ENCODE results near the gene CYYR1.

CYYR1 gene

GRCh38 chr21:26441149-26441548 is 131.9 kb downstream of the CYYR1 start:
- no peak for TF ChIP-seq JUND (IDR thresholded peaks at IDR 0.05; ENCODE audit: low read depth)
- in situ Hi-C loops (cut with HindIII; ENCODE audit: low pct_unique_long_range_greater_than_20kb, low sequenced_read_pairs): no loop called here
- DNase-seq (ENCODE audit: low read depth in 1 of 2, low spot score in 1 of 2): no peak

GRCh38 chr21:26438976-26439375 is 134.1 kb downstream of the CYYR1 start:
- no peak for DNase-seq (ENCODE audit: low read depth in 1 of 2, low spot score in 1 of 2)
- TF ChIP-seq JUND (IDR thresholded peaks at IDR 0.05; ENCODE audit: low read depth): no peak
- in situ Hi-C loops (cut with HindIII; ENCODE audit: low pct_unique_long_range_greater_than_20kb, low sequenced_read_pairs): no loop called here

GRCh38 chr21:26437326-26438009 is 135.6 kb downstream of the CYYR1 start:
- DNase-seq (ENCODE audit: low read depth in 1 of 2, low spot score in 1 of 2): no peak
- in situ Hi-C loops (cut with HindIII; ENCODE audit: low pct_unique_long_range_greater_than_20kb, low sequenced_read_pairs): no loop called here

GRCh38 chr21:26433386-26433785 is 139.7 kb downstream of the CYYR1 start:
- TF ChIP-seq JUND (IDR thresholded peaks at IDR 0.05; ENCODE audit: low read depth): no peak
- in situ Hi-C loops (cut with HindIII; ENCODE audit: low pct_unique_long_range_greater_than_20kb, low sequenced_read_pairs): no loop called here
- DNase-seq (ENCODE audit: low read depth in 1 of 2, low spot score in 1 of 2): no peak

More at GRCh38 chr21:26437326-26438009, 135.6 kb downstream of the CYYR1 start:
- TF ChIP-seq JUND (IDR thresholded peaks at IDR 0.05; ENCODE audit: low read depth): no peak

GRCh38 chr21:26432410-26432809 is 140.7 kb downstream of the CYYR1 start:
- no peak for DNase-seq (ENCODE audit: low read depth in 1 of 2, low spot score in 1 of 2)
- in situ Hi-C loops (cut with HindIII; ENCODE audit: low pct_unique_long_range_greater_than_20kb, low sequenced_read_pairs): no loop called here
- TF ChIP-seq JUND (IDR thresholded peaks at IDR 0.05; ENCODE audit: low read depth): no peak

GRCh38 chr21:26425576-26425975 is 147.5 kb downstream of the CYYR1 start:
- DNase-seq (ENCODE audit: low read depth in 1 of 2, low spot score in 1 of 2): no peak
- in situ Hi-C loops (cut with HindIII; ENCODE audit: low pct_unique_long_range_greater_than_20kb, low sequenced_read_pairs): no loop called here
- TF ChIP-seq JUND (IDR thresholded peaks at IDR 0.05; ENCODE audit: low read depth): no peak

GRCh38 chr21:26423511-26423910 is 149.6 kb downstream of the CYYR1 start:
- TF ChIP-seq JUND (IDR thresholded peaks at IDR 0.05; ENCODE audit: low read depth): no peak
- in situ Hi-C loops (cut with HindIII; ENCODE audit: low pct_unique_long_range_greater_than_20kb, low sequenced_read_pairs): no loop called here
- DNase-seq (ENCODE audit: low read depth in 1 of 2, low spot score in 1 of 2): no peak

- DNase-seq (ENCODE audit: low read depth in 1 of 2, low spot score in 1 of 2): no peak
- in situ Hi-C loops (cut with HindIII; ENCODE audit: low pct_unique_long_range_greater_than_20kb, low sequenced_read_pairs): no loop called here
- TF ChIP-seq JUND (IDR thresholded peaks at IDR 0.05; ENCODE audit: low read depth): no peak
These were observed 150.4 kb downstream of the CYYR1 start for GRCh38 chr21:26422706-26423105.

- in situ Hi-C loops (cut with HindIII; ENCODE audit: low pct_unique_long_range_greater_than_20kb, low sequenced_read_pairs): no loop called here
- no peak for TF ChIP-seq JUND (IDR thresholded peaks at IDR 0.05; ENCODE audit: low read depth)
- DNase-seq (ENCODE audit: low read depth in 1 of 2, low spot score in 1 of 2): no peak
These were observed 150.9 kb downstream of the CYYR1 start for GRCh38 chr21:26422138-26422537.

- in situ Hi-C loops (cut with HindIII; ENCODE audit: low pct_unique_long_range_greater_than_20kb, low sequenced_read_pairs): no loop called here
These were observed 151.4 kb downstream of the CYYR1 start for GRCh38 chr21:26421724-26422123.

More at GRCh38 chr21:26421724-26422123, 151.4 kb downstream of the CYYR1 start:
- no peak for TF ChIP-seq JUND (IDR thresholded peaks at IDR 0.05; ENCODE audit: low read depth)
- DNase-seq (ENCODE audit: low read depth in 1 of 2, low spot score in 1 of 2): no peak

Data from T47D (cell line).